Liver (tissue), 9 donors: ENCODE data around the gene TRHDE. TPM values are rescaled to one million over a fixed set of nuclear protein-coding genes. Genes with fewer than 3 reads are reported as not detected.

ENCODE experiments used
- DNase-seq: peaks from one replicate; pipeline ENCODE4 v3.0.0-alpha.2; 2017; ENCODE audit warnings: low spot score
- H3K27ac ChIP-seq, 2 donors: one replicate each; pipeline ENCODE4 v1.7.0; 2013; ENCODE audit warnings: inconsistent platforms in 2 of 2, low read length in 2 of 2, control low read depth in 1 of 2, low read depth in 1 of 2, mild to moderate bottlenecking in 1 of 2
- H3K27me3 ChIP-seq, 4 donors: one replicate each; pipeline versions ENCODE4 v1.6.1 to v1.7.0; 2013; ENCODE audit warnings: low read length in 3 of 4, inconsistent platforms in 1 of 4, mild to moderate bottlenecking in 1 of 4, moderate library complexity in 1 of 4; ENCODE audit not compliant: control insufficient read depth in 4 of 4, insufficient read depth in 4 of 4
- H3K36me3 ChIP-seq, 4 donors: one replicate each; pipeline versions ENCODE4 v1.6.1 to v1.7.0; 2013; ENCODE audit warnings: low read length in 3 of 4, mild to moderate bottlenecking in 3 of 4, low read depth in 1 of 4, moderate library complexity in 1 of 4; ENCODE audit not compliant: control insufficient read depth in 4 of 4, insufficient read depth in 3 of 4
- H3K4me1 ChIP-seq, 4 donors: one replicate each; pipeline versions ENCODE4 v1.6.1 to v1.7.0; 2013; ENCODE audit warnings: low read length in 3 of 4, mild to moderate bottlenecking in 3 of 4, moderate library complexity in 1 of 4; ENCODE audit not compliant: control insufficient read depth in 4 of 4, insufficient read depth in 4 of 4
- H3K4me3 ChIP-seq, 3 donors: one replicate each; pipeline versions ENCODE4 v1.6.1 to v1.7.0; 2013; ENCODE audit warnings: low read length in 3 of 3, control low read depth in 1 of 3, low read depth in 1 of 3, mild to moderate bottlenecking in 1 of 3
- H3K9ac ChIP-seq, 2 donors: one replicate each; pipeline ENCODE4 v1.7.0; 2013; ENCODE audit warnings: low read length in 2 of 2, mild to moderate bottlenecking in 2 of 2, moderate library complexity in 2 of 2, control low read depth in 1 of 2, low read depth in 1 of 2
- H3K9me3 ChIP-seq, 4 donors: one replicate each; pipeline versions ENCODE4 v1.6.1 to v1.7.0; 2013; ENCODE audit warnings: low read length in 3 of 4; ENCODE audit not compliant: control insufficient read depth in 4 of 4
- CTCF ChIP-seq: fragments of 150-350 bp; IDR thresholded peaks from 2 replicates; pipeline ENCODE4 v1.5.1; 2017; ENCODE audit warnings: improper control_type of control experiment, low read depth, low read length; ENCODE audit not compliant: missing input control
- EGR1 ChIP-seq, 2 donors: IDR thresholded peaks; 2 replicates each; pipeline ENCODE4 v1.6.1; 2016 to 2018; ENCODE audit warnings: antibody characterized with exemption in 2 of 2, low read depth in 2 of 2
- FOXA1 ChIP-seq: IDR thresholded peaks from 2 replicates; pipeline ENCODE4 v1.6.1; 2016; ENCODE audit warnings: antibody characterized with exemption
- FOXA2 ChIP-seq: IDR thresholded peaks from 2 replicates; pipeline ENCODE4 v1.6.1; 2016; ENCODE audit warnings: antibody characterized with exemption
- GABPA ChIP-seq, 2 donors: IDR thresholded peaks in 1 of 2; conservative IDR thresholded peaks in 1 of 2; 2 replicates each; pipeline ENCODE4 v1.6.1; 2016; ENCODE audit warnings: antibody characterized with exemption in 2 of 2, mild to moderate bottlenecking in 1 of 2, moderate library complexity in 1 of 2
- HNF4A ChIP-seq, 2 donors: conservative IDR thresholded peaks; 2 replicates each; pipeline ENCODE4 v1.6.1; 2016; ENCODE audit warnings: antibody characterized with exemption in 2 of 2, mild to moderate bottlenecking in 2 of 2
- HNF4G ChIP-seq: IDR thresholded peaks from 2 replicates; pipeline ENCODE4 v1.6.1; 2016; ENCODE audit warnings: antibody characterized with exemption
- JUND ChIP-seq, 2 donors: IDR thresholded peaks; 2 replicates each; pipeline ENCODE4 v1.6.1; 2016; ENCODE audit warnings: antibody characterized with exemption in 2 of 2
- MAX ChIP-seq: IDR thresholded peaks from 2 replicates; pipeline ENCODE4 v1.6.1; 2016; ENCODE audit warnings: antibody characterized with exemption
- RAD21 ChIP-seq, 2 donors: IDR thresholded peaks; 2 replicates each; pipeline ENCODE4 v1.6.1; 2016; ENCODE audit warnings: antibody characterized with exemption in 2 of 2, mild to moderate bottlenecking in 2 of 2
- RXRA ChIP-seq, 2 donors: IDR thresholded peaks; 2 replicates each; pipeline ENCODE4 v1.6.1; 2017 to 2018; ENCODE audit warnings: antibody characterized with exemption in 2 of 2, mild to moderate bottlenecking in 1 of 2
- SP1 ChIP-seq: IDR thresholded peaks from 2 replicates; pipeline ENCODE4 v1.6.1; 2018; ENCODE audit warnings: antibody characterized with exemption, mild to moderate bottlenecking
- YY1 ChIP-seq: IDR thresholded peaks from 2 replicates; pipeline ENCODE4 v1.6.1; 2016; ENCODE audit warnings: antibody characterized with exemption, mild to moderate bottlenecking
- WGBS: extraction: QIAGEN DNeasy Blood & Tissue Kit; methylation state at CpG from one replicate; pipeline ENCODE4 v1.1.7; 2013; 5-methylcytosine and 5-hydroxymethylcytosine counted together
- polyA plus RNA-seq, 2 donors: library from polyadenylated mRNA; stranded (reverse) in 1 of 2; unstranded in 1 of 2; fragments of 200-250 nt in 1 of 2; fragments of >200 nt in 1 of 2; fragmentation: Nextera tagmentation in 1 of 2; extraction: Ambion mirVana in 1 of 2; gene quantifications; one replicate each; pipeline versions ENCODE4 v1.2.1 to v1.2.3, GENCODE V29; 2013 to 2015
- total RNA-seq, 2 donors: library from RNA; depleted of rRNA; stranded (reverse); fragments of >200 nt; gene quantifications; one replicate each; pipeline ENCODE4 v1.2.3, GENCODE V29; 2014
- TF ChIP-seq, protein P1 (sequence below): IDR thresholded peaks from 2 replicates; pipeline ENCODE4 v1.6.1; 2016; ENCODE audit warnings: antibody characterized with exemption, mild to moderate bottlenecking
- TF ChIP-seq, protein P2 (sequence below): IDR thresholded peaks from 2 replicates; pipeline ENCODE4 v1.6.1; 2016; ENCODE audit warnings: antibody characterized with exemption
- TF ChIP-seq, protein P3 (sequence below): IDR thresholded peaks from 2 replicates; pipeline ENCODE4 v1.6.1; 2016; ENCODE audit warnings: antibody characterized with exemption
- donor health status: healthy.
- donor health status: healthy.
- donor health status: healthy.
- donor health status: healthy.
- donor health status: healthy.

Gene TRHDE
- total and polyA plus RNA-seq, 4 donors = 0.05 to 0.17 (median 0.14) TPM; not detected in 1

- Histone ChIP-seq H3K27ac (no peak overlapping the region), H3K9ac (no peak overlapping the region), H3K36me3 (no peaks in the 10 kb centered on the region), H3K9me3 (no peaks in the 10 kb centered on the region), H3K4me3 (no peak overlapping the region), H3K4me1 (no peaks in the 10 kb centered on the region), H3K27me3 (peaks cover 0 to 2% (median 0%) of the 10 kb centered on the region in 4 donors)
- 77% methylated on average over 3 of the region's 3 CpGs for whole genome bisulfite sequencing
- no peak for DNase-seq
- no peak for TF ChIP-seq HNF4G
- TF ChIP-seq YY1 = no peak
- no peak for TF ChIP-seq MAX
- TF ChIP-seq GABPA (IDR thresholded peaks at IDR 0.05 in 1 of 2, conservative IDR thresholded peaks at IDR 0.05 in 1 of 2) = no peak
- TF ChIP-seq FOXA1 = no peak
- TF ChIP-seq RAD21 (IDR thresholded peaks at IDR 0.05) = no peak
- no peak for TF ChIP-seq CTCF
- TF ChIP-seq, protein P1, sequence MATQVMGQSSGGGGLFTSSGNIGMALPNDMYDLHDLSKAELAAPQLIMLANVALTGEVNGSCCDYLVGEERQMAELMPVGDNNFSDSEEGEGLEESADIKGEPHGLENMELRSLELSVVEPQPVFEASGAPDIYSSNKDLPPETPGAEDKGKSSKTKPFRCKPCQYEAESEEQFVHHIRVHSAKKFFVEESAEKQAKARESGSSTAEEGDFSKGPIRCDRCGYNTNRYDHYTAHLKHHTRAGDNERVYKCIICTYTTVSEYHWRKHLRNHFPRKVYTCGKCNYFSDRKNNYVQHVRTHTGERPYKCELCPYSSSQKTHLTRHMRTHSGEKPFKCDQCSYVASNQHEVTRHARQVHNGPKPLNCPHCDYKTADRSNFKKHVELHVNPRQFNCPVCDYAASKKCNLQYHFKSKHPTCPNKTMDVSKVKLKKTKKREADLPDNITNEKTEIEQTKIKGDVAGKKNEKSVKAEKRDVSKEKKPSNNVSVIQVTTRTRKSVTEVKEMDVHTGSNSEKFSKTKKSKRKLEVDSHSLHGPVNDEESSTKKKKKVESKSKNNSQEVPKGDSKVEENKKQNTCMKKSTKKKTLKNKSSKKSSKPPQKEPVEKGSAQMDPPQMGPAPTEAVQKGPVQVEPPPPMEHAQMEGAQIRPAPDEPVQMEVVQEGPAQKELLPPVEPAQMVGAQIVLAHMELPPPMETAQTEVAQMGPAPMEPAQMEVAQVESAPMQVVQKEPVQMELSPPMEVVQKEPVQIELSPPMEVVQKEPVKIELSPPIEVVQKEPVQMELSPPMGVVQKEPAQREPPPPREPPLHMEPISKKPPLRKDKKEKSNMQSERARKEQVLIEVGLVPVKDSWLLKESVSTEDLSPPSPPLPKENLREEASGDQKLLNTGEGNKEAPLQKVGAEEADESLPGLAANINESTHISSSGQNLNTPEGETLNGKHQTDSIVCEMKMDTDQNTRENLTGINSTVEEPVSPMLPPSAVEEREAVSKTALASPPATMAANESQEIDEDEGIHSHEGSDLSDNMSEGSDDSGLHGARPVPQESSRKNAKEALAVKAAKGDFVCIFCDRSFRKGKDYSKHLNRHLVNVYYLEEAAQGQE = no peak
- TF ChIP-seq HNF4A (conservative IDR thresholded peaks at IDR 0.05) = no peak
- TF ChIP-seq RXRA (IDR thresholded peaks at IDR 0.05) = no peak
- TF ChIP-seq, protein P2, sequence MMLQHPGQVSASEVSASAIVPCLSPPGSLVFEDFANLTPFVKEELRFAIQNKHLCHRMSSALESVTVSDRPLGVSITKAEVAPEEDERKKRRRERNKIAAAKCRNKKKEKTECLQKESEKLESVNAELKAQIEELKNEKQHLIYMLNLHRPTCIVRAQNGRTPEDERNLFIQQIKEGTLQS = no peak
- TF ChIP-seq, protein P3, sequence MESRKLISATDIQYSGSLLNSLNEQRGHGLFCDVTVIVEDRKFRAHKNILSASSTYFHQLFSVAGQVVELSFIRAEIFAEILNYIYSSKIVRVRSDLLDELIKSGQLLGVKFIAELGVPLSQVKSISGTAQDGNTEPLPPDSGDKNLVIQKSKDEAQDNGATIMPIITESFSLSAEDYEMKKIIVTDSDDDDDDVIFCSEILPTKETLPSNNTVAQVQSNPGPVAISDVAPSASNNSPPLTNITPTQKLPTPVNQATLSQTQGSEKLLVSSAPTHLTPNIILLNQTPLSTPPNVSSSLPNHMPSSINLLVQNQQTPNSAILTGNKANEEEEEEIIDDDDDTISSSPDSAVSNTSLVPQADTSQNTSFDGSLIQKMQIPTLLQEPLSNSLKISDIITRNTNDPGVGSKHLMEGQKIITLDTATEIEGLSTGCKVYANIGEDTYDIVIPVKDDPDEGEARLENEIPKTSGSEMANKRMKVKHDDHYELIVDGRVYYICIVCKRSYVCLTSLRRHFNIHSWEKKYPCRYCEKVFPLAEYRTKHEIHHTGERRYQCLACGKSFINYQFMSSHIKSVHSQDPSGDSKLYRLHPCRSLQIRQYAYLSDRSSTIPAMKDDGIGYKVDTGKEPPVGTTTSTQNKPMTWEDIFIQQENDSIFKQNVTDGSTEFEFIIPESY = no peak
Observed at GRCh38 chr12:72241552-72241951, 30.6 kb upstream of the TRHDE start.

DNA sequence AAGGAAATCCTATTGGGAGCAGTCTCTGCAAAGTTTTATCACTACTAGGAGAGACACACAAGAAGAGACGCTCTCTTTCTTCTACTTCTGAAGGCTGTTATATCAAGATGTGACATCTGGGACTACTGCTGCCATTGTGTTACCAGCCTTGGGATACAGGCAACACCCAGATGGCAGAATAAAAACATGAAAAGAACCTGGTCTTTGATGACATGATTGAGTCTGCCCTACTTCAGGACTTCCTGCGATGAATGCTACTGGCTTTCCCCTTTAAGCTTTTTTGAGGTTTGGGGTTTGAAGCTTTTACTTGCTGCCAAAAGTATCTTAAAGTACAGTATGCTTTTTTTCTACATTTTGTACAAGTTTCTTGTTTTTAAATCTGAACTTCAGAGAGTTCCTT, 29.2 kb upstream of the TRHDE start:
- H3K9me3 ChIP-seq = no peaks in the 10 kb centered on the region
- WGBS = 88% methylated on average over 2 of the region's 2 CpGs
- no peak overlapping the region for H3K27ac ChIP-seq
- TF ChIP-seq FOXA2 (no peak), MAX (no peak), GABPA (IDR thresholded peaks at IDR 0.05 in 1 of 2, conservative IDR thresholded peaks at IDR 0.05 in 1 of 2) (no peak), EGR1 (IDR thresholded peaks at IDR 0.05; ENCODE audit: low read depth in 2 of 2) (no peak), HNF4G (no peak), SP1 (no peak), FOXA1 (no peak), JUND (IDR thresholded peaks at IDR 0.05) (no peak), RAD21 (IDR thresholded peaks at IDR 0.05) (no peak)
- TF ChIP-seq, protein P1 = no peak
- TF ChIP-seq, protein P3 = no peak
- TF ChIP-seq, protein P2 = no peak

More for the DNA sequence above, 29.2 kb upstream of the TRHDE start:
- DNase-seq = no peak
- Histone ChIP-seq H3K9ac (no peak overlapping the region), H3K36me3 (no peaks in the 10 kb centered on the region), H3K4me1 (no peaks in the 10 kb centered on the region), H3K4me3 (no peak overlapping the region), H3K27me3 (peaks cover 0 to 2% (median 0%) of the 10 kb centered on the region in 4 donors)
